Stimulated activated CD8-positive, alpha-beta memory T cell treated with anti-CD3 and anti-CD28 coated beads, Interleukin-2, amount 100 ng/mL, for 48 hours (primary cell): ENCODE measurements around the gene ATG2B.
"Not testable (repeated sequence)": the region's sequence is repeated elsewhere in the genome, so short reads cannot be mapped to it uniquely, and the experiment has no call there.

Experiments used
- DNase-seq, 2 donors: peaks; one replicate each; pipeline ENCODE4 v3.0.0-alpha.2; 2020; ENCODE audit warnings: low read depth in 2 of 2

The ATG2B gene

GRCh38 chr14:96373538-96373937 is 10.4 kb upstream of the ATG2B start:
- no peak for DNase-seq

- DNase-seq = no peak
Observed at GRCh38 chr14:96370528-96370927, 7.4 kb upstream of the ATG2B start.

- no peak for DNase-seq
Observed at GRCh38 chr14:96368534-96368933, 5.4 kb upstream of the ATG2B start.

DNA sequence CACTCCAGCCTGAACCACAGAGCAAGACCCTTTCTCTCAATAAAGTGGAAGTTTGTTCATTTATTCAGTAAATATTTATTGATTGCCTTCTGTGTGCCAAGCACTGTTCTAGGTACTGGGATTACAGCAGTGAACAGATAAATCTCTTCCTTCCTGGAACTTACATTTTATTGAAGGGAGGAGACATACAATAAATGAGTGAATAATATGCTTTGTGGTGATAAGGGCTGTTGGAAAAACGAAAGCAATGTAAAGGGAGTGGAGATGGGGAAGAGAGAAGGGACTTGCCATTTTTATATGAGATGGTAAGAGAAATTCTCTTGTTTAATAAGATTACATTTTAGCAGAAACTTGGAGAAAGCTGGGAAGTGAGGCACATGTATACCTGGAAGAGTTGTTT is 1.8 kb upstream of the ATG2B start:
- no peak for DNase-seq

DNA sequence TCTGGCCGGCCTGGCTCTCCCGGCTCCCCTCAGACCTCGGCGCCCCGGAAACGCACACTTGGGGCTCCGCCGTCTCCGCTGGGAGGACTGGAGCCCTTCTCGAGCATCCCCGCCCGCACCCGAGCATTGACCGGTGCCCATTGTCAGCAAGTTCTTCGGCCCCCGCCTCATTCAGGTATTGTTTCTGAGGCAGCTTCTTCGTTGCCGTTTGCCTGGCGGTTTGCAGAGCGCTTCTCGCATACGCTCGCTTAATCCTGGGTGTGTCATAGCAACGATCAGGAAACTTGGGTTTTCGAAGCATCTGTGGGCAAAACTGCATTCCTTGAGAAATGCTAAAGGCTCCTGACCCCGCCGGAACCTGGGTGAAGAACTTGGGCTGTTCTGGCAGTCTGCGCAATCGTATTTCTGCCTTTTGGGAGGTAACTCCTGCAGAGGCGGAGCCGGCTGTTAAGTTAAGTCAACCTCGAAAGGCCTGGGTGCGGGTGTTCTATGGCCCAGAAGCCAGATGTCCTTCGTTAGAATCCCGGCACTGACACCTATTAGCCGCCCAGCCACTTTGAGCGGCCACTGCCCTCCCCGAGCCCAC is 703 bp upstream of the ATG2B start:
- peak; percentile 4 to 11 for DNase-seq

DNA sequence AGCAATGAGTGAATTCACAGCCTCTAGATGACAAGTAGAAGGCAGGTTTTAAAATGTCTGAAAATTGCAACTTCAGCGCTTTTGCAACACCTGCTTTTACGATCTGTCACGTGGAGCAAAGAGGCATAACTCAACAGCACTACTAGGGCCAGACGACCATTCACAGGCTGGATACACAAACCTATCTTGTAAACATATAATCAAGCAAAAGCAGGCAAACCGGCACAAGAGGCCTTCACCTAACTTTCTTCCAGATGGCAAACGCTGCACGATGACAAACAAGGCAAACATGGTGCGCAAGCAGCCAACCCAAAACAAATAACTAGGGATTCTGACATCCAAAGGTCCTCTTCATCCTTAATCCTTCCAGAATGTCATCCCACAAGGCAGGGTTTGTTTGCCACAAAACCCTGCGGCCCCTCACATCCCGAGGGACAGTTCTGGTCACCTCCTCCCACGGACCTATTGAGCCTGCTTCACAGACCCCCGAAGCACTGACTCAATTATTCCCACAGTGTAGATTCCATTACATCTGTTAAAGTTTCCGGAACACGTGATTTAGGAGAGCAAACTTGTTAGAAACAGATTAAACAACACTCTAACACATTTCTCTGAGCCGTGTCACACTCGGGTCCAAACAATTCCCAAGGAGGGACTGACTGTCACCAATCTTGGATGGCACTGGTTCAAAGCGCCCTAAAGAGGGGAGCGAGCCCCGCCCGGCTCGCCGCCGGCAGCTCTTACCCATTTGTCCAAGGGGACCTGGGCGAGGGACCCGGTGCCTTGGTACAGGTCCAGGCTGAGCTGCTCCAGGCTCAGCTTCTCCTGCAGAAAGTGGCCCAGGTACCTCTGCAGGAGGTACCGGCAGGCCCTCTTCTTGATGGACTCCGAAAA is 823 bp downstream of the ATG2B start:
- DNase-seq = peak in 1 of 2 donors; percentile 5

DNA sequence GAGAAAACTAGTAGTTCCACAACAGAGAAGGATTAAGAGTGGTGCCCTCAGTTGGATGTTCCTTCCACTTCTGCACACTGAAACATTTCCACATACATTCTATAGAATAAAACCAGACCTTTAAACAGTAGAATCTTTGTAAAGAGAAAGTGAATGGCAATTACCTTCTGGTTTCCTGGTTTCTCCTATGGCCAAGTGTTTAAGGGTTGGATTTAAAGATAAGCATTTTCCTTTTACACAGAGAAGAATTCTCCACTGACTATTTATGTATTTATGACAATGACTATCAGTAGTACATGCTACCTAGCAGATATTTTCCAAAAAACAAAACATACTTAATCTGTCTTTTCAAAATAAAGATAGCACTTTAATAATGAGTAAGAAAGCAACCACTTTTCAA is 3.2 kb downstream of the ATG2B start:
- no peak for DNase-seq

- DNase-seq = no peak
Observed at GRCh38 chr14:96357216-96357615, 5.9 kb downstream of the ATG2B start.

GRCh38 chr14:96354246-96354645 is 8.9 kb downstream of the ATG2B start:
- DNase-seq = no peak

DNA sequence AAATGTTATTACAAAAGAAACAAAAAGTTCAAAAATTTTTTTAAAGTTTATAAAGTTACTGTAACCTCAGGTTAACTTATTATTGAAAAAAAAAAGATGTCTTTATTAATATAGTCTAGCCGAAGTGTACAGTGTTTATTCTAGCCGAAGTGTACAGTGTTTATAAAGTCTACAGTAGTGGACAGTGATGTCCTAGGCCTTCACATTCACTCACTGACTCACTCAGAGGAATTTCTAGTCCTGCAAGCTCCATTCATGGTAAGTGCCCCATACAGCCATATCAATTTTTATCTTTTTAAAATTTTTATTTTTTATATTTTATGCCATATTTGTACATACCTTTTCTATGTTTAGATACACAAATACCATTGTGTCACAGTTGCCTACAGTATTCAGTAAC is 10.4 kb downstream of the ATG2B start:
- DNase-seq = no peak

GRCh38 chr14:96351986-96352385 is 11.2 kb downstream of the ATG2B start:
- no peak for DNase-seq

- DNase-seq = no peak
Observed at GRCh38 chr14:96349286-96350075, 13.7 kb downstream of the ATG2B start.

DNA sequence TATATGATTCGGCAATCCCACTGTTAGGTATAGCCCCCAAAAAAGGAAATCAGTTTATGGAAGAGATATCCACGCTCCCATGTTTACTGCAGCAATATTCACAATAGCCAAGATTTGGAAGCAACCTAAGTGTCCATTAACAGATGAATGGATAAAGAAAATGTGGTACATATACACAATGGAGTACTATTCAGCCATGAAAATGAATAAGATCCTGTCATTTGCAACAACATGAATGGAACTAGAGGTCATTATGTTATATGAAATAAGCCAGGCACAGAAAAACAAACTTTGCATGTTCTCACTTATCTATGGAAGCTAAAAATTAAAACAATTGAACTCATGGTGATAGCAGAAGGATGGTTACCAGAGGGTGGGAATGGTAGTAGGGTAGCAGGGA is 15.2 kb downstream of the ATG2B start:
- not testable (repeated sequence) for DNase-seq

- no peak for DNase-seq
Observed at GRCh38 chr14:96345669-96346068, 17.5 kb downstream of the ATG2B start.

DNA sequence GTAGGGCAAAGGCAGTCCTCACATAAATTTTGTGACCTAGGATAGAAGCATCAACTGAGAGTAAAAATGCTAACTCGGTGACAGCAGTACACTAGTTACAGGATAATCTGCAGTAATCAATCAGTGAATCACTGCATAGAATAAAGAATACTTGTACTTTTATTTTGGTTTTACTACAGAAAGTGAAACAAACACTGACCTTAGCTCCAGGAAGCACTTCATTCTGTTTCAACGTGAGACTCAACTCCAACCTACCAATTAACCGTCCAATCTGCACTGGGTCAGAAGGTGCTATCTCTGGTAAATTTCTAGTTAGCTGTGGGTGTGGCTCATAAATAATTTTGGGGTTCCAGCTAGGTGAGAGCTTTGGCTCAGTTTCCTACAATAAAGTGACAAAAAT is 21.8 kb downstream of the ATG2B start:
- no peak for DNase-seq

DNA sequence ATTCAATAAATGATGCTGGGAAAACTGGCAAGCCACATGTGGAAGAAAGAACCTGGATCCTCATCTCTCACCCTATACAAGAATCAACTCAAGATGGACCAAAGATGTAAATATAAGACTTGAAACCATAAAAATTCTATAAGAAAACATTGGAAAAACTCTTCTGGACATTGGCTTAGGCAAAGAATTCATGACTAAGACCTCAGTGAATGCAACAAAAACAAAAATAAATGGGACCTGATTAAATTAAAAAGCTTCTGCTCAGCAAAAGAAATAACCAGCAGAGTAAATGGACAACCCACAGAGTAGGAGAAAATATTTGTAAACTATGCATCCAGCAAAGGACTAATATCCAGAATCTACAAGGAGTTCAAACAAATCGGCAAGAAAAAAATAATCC is 24.6 kb downstream of the ATG2B start:
- no peak for DNase-seq

DNA sequence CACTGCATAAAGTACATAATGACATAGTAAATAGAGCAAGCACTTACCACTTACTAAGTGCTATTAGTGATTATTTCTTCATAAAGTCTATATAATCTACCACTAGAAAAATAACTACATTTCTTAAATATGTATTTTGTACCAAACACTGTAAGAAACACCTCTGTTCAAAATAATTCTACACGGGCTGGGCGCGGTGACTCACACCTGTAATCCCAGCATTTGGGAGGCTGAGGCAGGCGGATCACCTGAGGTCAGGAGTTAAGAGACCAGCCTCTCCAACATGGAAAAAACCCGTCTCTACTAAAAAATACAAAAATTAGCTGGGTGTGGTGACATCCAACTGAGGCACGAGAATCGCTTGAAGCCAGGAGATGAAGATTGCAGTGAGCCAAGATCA is 38.9 kb downstream of the ATG2B start:
- no peak for DNase-seq

- DNase-seq = no peak
Observed at GRCh38 chr14:96320605-96321004, 42.5 kb downstream of the ATG2B start.

- DNase-seq = no peak
Observed at GRCh38 chr14:96318836-96319235, 44.3 kb downstream of the ATG2B start.

GRCh38 chr14:96316087-96316486 is 47.1 kb downstream of the ATG2B start:
- no peak for DNase-seq

DNA sequence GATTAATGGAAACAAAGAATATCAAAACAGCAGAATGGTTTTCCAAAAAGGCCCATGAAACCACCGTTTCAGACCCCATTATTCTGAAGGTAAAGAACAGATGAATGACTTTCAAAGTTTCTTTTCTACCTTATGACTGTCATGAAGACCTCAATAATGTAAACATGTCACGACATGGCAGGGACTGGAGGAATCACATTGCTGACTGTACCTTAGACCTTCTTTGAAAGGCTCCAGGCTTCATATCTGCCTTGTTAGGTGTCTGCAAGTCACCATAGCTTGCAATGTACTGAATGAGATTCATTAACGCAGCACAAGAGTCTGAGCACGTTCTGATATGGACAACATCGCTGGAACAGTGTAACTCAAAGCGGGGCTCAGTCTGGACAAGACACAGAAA is 52.2 kb downstream of the ATG2B start:
- DNase-seq = no peak

GRCh38 chr14:96309896-96310330 is 53.2 kb downstream of the ATG2B start:
- no peak for DNase-seq
